GM10266 (cell line): ENCODE results near the gene CCL27.
A peak's percentile ranks its signal among the peaks of the same experiment; 100 is the strongest.

ENCODE experiments used
- DNase-seq: peaks from one replicate; pipeline ENCODE4 v3.0.0; 2012; ENCODE audit errors: extremely low spot score
- TF ChIP-seq, protein P1 (sequence below): IDR thresholded peaks from 2 replicates; pipeline ENCODE4 v1.5.1; 2012; ENCODE audit warnings: mild to moderate bottlenecking, low read depth; ENCODE audit not compliant: control insufficient read depth, insufficient read depth; ENCODE audit errors: missing control alignments

CCL27 gene

DNA sequence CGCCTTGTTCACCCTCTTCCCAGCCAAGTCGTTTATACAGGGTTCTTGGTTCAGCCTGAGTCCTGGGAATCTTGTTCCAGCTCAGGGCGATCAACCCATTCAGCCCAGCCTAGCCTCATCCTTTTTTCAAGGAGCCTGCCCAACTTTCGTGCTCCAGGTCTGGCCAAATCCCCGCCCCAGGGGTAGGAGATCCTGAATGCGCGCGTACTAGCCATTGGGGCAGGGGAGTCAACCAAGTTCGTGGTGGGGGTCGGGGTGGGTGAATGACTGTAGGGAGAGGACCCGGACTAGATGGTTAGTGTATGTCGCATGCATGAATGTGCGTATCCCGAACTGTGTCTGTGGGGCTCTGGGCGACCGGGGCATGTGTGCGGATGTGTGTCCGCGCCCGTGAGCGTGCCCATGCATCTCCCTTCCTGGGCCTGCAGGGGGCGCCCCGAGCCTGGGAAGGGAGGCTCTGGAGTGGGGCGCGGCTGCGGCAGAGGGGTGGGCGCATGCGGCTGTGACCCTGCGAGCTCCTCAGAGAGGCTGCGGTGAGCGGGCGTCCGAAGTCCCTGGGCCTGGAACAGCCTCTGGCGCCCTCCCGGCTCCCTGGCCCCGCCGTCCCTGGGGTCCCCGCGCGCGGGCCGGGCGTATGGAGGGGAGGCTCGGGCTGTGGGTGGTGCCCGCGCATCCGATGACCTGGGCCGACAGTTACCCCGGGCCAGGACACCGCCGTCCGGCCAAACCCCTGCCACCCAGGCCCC lies 38.7 kb upstream of the CCL27 start:
- TF ChIP-seq, protein P1, sequence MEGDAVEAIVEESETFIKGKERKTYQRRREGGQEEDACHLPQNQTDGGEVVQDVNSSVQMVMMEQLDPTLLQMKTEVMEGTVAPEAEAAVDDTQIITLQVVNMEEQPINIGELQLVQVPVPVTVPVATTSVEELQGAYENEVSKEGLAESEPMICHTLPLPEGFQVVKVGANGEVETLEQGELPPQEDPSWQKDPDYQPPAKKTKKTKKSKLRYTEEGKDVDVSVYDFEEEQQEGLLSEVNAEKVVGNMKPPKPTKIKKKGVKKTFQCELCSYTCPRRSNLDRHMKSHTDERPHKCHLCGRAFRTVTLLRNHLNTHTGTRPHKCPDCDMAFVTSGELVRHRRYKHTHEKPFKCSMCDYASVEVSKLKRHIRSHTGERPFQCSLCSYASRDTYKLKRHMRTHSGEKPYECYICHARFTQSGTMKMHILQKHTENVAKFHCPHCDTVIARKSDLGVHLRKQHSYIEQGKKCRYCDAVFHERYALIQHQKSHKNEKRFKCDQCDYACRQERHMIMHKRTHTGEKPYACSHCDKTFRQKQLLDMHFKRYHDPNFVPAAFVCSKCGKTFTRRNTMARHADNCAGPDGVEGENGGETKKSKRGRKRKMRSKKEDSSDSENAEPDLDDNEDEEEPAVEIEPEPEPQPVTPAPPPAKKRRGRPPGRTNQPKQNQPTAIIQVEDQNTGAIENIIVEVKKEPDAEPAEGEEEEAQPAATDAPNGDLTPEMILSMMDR: peak; percentile 75

GRCh38 chr9:34694811-34695210 lies 32.4 kb upstream of the CCL27 start:
- no peak for DNase-seq
- TF ChIP-seq, protein P1: no peak

More for the DNA sequence above, 38.7 kb upstream of the CCL27 start:
- peak; percentile 78 for DNase-seq

DNA sequence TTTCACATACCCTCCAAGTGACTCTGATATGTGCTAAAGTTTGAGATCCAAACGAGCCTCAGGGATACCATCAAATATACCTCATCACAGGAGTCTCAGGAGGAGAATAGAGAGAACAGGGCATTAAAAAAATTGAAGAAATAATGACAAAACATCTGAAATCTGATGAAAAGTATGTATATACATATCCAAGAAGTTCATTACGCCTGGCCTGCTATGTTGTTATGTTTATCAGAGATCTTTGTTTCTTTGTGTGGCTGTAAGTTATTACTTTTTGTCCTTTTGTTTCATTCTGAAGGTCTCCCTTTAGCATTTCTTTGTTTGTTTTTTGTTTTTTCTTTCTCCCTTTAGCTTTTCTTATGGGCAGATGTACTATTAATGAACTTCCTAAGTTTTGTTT lies 31.1 kb upstream of the CCL27 start:
- TF ChIP-seq, protein P1: no peak
- no peak for DNase-seq

DNA sequence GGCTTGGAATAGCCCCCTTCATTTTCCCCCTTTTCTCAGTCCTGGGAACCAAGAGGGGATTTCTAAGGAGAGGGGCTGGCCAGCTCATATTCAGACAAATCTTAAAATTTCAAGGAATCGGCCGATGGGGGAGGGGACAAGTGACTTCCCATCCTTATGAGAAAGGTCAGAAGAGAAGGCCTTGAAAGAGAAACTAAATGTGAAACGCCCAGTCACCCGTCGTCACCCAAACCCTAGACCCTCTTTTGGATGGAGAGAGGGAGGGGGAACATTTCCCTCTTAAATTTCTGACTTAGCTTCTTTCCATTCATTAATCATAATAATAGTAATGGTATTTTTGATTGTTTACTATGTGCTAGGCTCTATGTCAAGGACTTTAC lies 29.5 kb upstream of the CCL27 start:
- no peak for DNase-seq
- TF ChIP-seq, protein P1: no peak

DNA sequence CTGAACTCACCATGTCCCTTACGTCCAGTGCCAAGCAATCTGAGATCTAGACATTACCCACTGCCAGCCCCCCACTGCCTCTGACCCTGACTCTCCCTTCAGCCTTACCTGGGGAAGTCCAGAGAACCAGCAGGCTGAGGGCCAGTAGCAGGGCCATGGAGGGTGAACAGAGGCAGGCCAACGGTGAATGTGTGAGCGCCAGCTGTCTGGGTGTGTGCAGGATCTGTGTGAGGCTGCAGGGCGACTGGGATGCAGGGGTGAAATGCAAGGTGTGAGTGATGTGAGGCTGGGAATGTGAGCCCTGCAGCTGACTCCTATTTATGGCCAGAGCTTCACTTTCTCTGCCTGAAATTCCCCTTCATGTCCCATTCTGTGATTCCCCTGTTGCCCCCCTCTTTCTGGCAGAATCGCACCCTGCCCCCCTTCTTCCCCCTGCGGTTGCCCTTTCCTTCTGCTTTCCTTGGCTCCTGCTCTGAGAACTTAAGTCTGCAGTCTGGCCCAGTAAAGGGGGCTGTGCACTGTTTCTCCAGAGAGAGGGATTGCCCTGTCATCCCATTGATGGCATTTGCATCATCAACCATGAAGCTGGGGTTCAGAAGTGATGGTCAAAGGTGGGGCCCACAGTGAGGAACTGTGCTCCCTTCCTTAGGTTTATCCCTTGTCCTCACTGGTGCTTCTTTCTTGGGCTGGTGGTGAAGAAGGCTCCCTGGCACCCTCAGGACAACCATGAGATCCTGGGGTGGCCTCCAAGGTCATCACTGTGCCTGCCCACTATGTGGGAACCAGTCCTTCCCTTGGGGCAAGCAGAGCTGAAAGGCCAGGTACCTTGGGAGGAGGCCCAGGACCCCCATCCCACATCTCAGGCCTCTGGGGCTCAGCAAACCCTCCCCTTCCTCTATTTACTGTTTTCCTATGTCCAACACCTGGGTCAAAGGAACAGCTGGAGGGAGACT lies 28.8 kb upstream of the CCL27 start, which contains the start of gene CCL19:
CCL19 (minus strand) TSS at position 294 of the 953 bp plus-strand sequence; CDS start at position 157, 137 bp downstream.
- no peak for DNase-seq
- TF ChIP-seq, protein P1: no peak

GRCh38 chr9:34689512-34689911 lies 27.1 kb upstream of the CCL27 start:
- DNase-seq: no peak
- TF ChIP-seq, protein P1: no peak
